AG08396 (cell line): ENCODE data around the gene COX10.
"Not testable (repeated sequence)": the region's sequence is repeated elsewhere in the genome, so short reads cannot be mapped to it uniquely, and the experiment has no call there.

ENCODE experiments used
- DNase-seq: peaks from one replicate; pipeline ENCODE4 v3.0.0; 2012; ENCODE audit warnings: low spot score, mixed read lengths

COX10 gene

GRCh38 chr17:14179951-14180350 is 110.6 kb downstream of the COX10 start:
- DNase-seq = not testable (repeated sequence)

GRCh38 chr17:14182084-14182483 is 112.8 kb downstream of the COX10 start:
- not testable (repeated sequence) for DNase-seq

- DNase-seq = not testable (repeated sequence)
These were observed 115.2 kb downstream of the COX10 start for GRCh38 chr17:14184536-14184935.

- DNase-seq = not testable (repeated sequence)
These were observed 117.1 kb downstream of the COX10 start for GRCh38 chr17:14186443-14186842.

- not testable (repeated sequence) for DNase-seq
These were observed 121.5 kb downstream of the COX10 start for GRCh38 chr17:14190774-14191173.

GRCh38 chr17:14191469-14191868 is 122.2 kb downstream of the COX10 start:
- DNase-seq = not testable (repeated sequence)

- not testable (repeated sequence) for DNase-seq
These were observed 122.7 kb downstream of the COX10 start for GRCh38 chr17:14192039-14192438.

GRCh38 chr17:14192636-14193344 is 123.5 kb downstream of the COX10 start:
- not testable (repeated sequence) for DNase-seq

GRCh38 chr17:14196377-14196997 is 127.2 kb downstream of the COX10 start:
- peak; percentile 0 for DNase-seq

GRCh38 chr17:14197057-14197456 is 127.8 kb downstream of the COX10 start:
- no peak for DNase-seq

- no peak for DNase-seq
These were observed 128.3 kb downstream of the COX10 start for GRCh38 chr17:14197586-14197985.

GRCh38 chr17:14198013-14198412 is 128.7 kb downstream of the COX10 start:
- DNase-seq = no peak

GRCh38 chr17:14198575-14198974 is 129.3 kb downstream of the COX10 start:
- no peak for DNase-seq

- DNase-seq = no peak
These were observed 130.3 kb downstream of the COX10 start for GRCh38 chr17:14199601-14200000.

- DNase-seq = no peak
These were observed 131.1 kb downstream of the COX10 start for GRCh38 chr17:14200354-14200753.

GRCh38 chr17:14201021-14201987 is 132.0 kb downstream of the COX10 start:
- no peak for DNase-seq

GRCh38 chr17:14201988-14202380 is 132.7 kb downstream of the COX10 start:
- DNase-seq = no peak

- no peak for DNase-seq
These were observed 133.3 kb downstream of the COX10 start for GRCh38 chr17:14202388-14203166.

GRCh38 chr17:14203388-14203787 is 134.1 kb downstream of the COX10 start:
- DNase-seq = no peak

GRCh38 chr17:14204084-14204483 is 134.8 kb downstream of the COX10 start:
- no peak for DNase-seq

- no peak for DNase-seq
These were observed 135.2 kb downstream of the COX10 start for GRCh38 chr17:14204546-14204945.

GRCh38 chr17:14205380-14205779 is 136.1 kb downstream of the COX10 start:
- DNase-seq = no peak
